GM19452 (cell line): ENCODE data around the gene PCTP.

Source experiments
- ATAC-seq: cut with Tn5 transposase; IDR thresholded peaks from one replicate; pipeline ENCODE4 v1.9.1; 2021; ENCODE audit not compliant: unreplicated experiment

PCTP gene

GRCh38 chr17:55785181-55785580, 34.3 kb downstream of the PCTP start:
- no peak for ATAC-seq

GRCh38 chr17:55793272-55793671, 42.4 kb downstream of the PCTP start:
- ATAC-seq, result no peak

GRCh38 chr17:55794725-55795482, 44.1 kb downstream of the PCTP start:
- ATAC-seq, result no peak

GRCh38 chr17:55806745-55807495, 56.1 kb downstream of the PCTP start:
- no peak for ATAC-seq

GRCh38 chr17:55811536-55811935, 60.7 kb downstream of the PCTP start:
- no peak for ATAC-seq

- ATAC-seq, result no peak
Observed at GRCh38 chr17:55812323-55812722, 61.5 kb downstream of the PCTP start.

GRCh38 chr17:55813944-55814343, 63.1 kb downstream of the PCTP start:
- no peak for ATAC-seq

GRCh38 chr17:55814377-55814776, 63.5 kb downstream of the PCTP start:
- ATAC-seq, result no peak

- ATAC-seq, result no peak
Observed at GRCh38 chr17:55816532-55817396, 65.9 kb downstream of the PCTP start.

- no peak for ATAC-seq
Observed at GRCh38 chr17:55817397-55817709, 66.5 kb downstream of the PCTP start.

- no peak for ATAC-seq
Observed at GRCh38 chr17:55818026-55818425, 67.2 kb downstream of the PCTP start.

GRCh38 chr17:55818451-55819375, 67.9 kb downstream of the PCTP start:
- ATAC-seq, result no peak

- ATAC-seq, result no peak
Observed at GRCh38 chr17:55820675-55821074, 69.8 kb downstream of the PCTP start.

- ATAC-seq, result no peak
Observed at GRCh38 chr17:55822028-55822427, 71.2 kb downstream of the PCTP start.

- ATAC-seq, result no peak
Observed at GRCh38 chr17:55825213-55825612, 74.4 kb downstream of the PCTP start.
